K562 (cell line): ENCODE results near the gene PCBP3. TPM values are rescaled to one million over a fixed set of nuclear protein-coding genes. Genes with fewer than 3 reads are reported as not detected.

Experiments used
- BACH1 ChIP-seq: fragments of 200-800 bp; sonication (Bioruptor generic); IDR thresholded peaks from 2 replicates; pipeline ENCODE4 v1.6.1; 2016; ENCODE audit warnings: missing genetic modification characterization, missing compliant biosample characterization
- CBX5 ChIP-seq: IDR thresholded peaks from 2 replicates; pipeline ENCODE4 v1.6.1; 2014; ENCODE audit warnings: low read depth, borderline replicate concordance
- HDAC6 ChIP-seq: IDR thresholded peaks from 2 replicates; pipeline ENCODE4 v1.6.1; 2012; ENCODE audit warnings: low read depth, mild to moderate bottlenecking, control low read depth, inconsistent platforms, low read length, moderate library complexity
- KLF6 ChIP-seq: fragments of 250-450 bp; sonication (Bioruptor Pico); IDR thresholded peaks from 2 replicates; pipeline ENCODE4 v1.4.0; 2020; ENCODE audit warnings: mild to moderate bottlenecking, moderate library complexity, borderline replicate concordance
- POLR2AphosphoS2 ChIP-seq: IDR thresholded peaks from 2 replicates; pipeline ENCODE4 v1.6.1; 2012; ENCODE audit warnings: low read length, improper control_type of control experiment
- ZNF143 ChIP-seq: sonication (generic); formaldehyde crosslinking; IDR thresholded peaks from 2 replicates; pipeline ENCODE4 v1.9.0; 2022; ENCODE audit warnings: mild to moderate bottlenecking, missing genetic modification reagents
- polyA plus RNA-seq, 8 experiments: library from polyadenylated mRNA; depleted of rRNA in 4 of 8; stranded (reverse) in 5 of 8; unstranded in 3 of 8; fragments of >200 nt; fragmentation: Nextera tagmentation in 2 of 8; fragmentation: Illumina TruSeq in 1 of 8; extraction: Ambion mirVana in 2 of 8; extraction: Trizol in 1 of 8; gene quantifications; 2 replicates each; pipeline versions ENCODE4 v1.2.1 to v1.2.3, GENCODE V29; 2011 to 2014; ENCODE audit warnings: inconsistent platforms in 1 of 8, missing spikeins in 1 of 8
- total RNA-seq, 7 experiments: library from RNA; depleted of rRNA in 6 of 7; stranded (reverse); fragments of >200 nt in 6 of 7; fragmentation: Illumina TruSeq in 2 of 7; extraction: Trizol in 2 of 7; gene quantifications; 2 replicates each; pipeline versions ENCODE4 v1.2.1 to v1.2.3, GENCODE V29; 2011 to 2021; ENCODE audit warnings: low replicate concordance in 1 of 7
- TF ChIP-seq, protein P1 (sequence below): sonication (generic); formaldehyde crosslinking; IDR thresholded peaks from 2 replicates; pipeline ENCODE4 v1.8.0; 2023; ENCODE audit warnings: mild to moderate bottlenecking, missing genetic modification reagents
- TF ChIP-seq, protein P2 (sequence below), 2 experiments: fragments of 450-650 bp in 1 of 2; IDR thresholded peaks; 2 replicates each; pipeline ENCODE4 v1.6.1; 2011 to 2017; ENCODE audit warnings: low read depth in 2 of 2, antibody characterized with exemption in 1 of 2, borderline replicate concordance in 1 of 2, low read length in 1 of 2, mild to moderate bottlenecking in 1 of 2, mixed read lengths in 1 of 2; ENCODE audit not compliant: control insufficient read depth in 1 of 2

PCBP3 gene
- total and polyA plus RNA-seq, 9 of the 15 experiments (the other 6 are each of a cell fraction or from before 2014, with no cell fraction given), result 0.18 TPM; not detected in 8

DNA sequence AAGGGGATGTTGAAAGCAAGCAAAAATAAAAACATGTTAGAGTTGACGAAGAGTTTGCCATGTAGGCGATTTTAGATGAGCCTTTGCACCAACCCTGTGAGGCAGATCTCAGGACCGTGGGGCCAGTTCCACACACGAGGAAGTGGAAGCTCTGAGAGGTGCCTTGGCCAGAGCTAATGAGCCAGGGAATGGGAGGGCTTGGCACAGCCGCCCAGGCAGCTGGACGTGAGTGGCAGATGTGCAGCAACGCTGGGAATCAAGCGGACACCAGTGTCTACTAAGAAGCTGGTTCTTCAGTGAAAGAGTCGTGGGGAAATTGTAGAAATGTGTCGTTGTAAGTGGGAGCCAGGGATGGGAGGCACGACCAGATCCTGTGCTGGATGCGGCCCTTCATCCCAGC, 279.1 kb downstream of the PCBP3 start (continued):
- TF ChIP-seq, protein P1, sequence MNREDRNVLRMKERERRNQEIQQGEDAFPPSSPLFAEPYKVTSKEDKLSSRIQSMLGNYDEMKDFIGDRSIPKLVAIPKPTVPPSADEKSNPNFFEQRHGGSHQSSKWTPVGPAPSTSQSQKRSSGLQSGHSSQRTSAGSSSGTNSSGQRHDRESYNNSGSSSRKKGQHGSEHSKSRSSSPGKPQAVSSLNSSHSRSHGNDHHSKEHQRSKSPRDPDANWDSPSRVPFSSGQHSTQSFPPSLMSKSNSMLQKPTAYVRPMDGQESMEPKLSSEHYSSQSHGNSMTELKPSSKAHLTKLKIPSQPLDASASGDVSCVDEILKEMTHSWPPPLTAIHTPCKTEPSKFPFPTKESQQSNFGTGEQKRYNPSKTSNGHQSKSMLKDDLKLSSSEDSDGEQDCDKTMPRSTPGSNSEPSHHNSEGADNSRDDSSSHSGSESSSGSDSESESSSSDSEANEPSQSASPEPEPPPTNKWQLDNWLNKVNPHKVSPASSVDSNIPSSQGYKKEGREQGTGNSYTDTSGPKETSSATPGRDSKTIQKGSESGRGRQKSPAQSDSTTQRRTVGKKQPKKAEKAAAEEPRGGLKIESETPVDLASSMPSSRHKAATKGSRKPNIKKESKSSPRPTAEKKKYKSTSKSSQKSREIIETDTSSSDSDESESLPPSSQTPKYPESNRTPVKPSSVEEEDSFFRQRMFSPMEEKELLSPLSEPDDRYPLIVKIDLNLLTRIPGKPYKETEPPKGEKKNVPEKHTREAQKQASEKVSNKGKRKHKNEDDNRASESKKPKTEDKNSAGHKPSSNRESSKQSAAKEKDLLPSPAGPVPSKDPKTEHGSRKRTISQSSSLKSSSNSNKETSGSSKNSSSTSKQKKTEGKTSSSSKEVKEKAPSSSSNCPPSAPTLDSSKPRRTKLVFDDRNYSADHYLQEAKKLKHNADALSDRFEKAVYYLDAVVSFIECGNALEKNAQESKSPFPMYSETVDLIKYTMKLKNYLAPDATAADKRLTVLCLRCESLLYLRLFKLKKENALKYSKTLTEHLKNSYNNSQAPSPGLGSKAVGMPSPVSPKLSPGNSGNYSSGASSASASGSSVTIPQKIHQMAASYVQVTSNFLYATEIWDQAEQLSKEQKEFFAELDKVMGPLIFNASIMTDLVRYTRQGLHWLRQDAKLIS (CRISPR knock-in tag), result no peak
- TF ChIP-seq POLR2AphosphoS2 (no peak), ZNF143 (CRISPR knock-in tag) (no peak), KLF6 (CRISPR knock-in tag) (no peak), BACH1 (tag) (no peak), CBX5 (no peak), HDAC6 (no peak)
- TF ChIP-seq, protein P2, sequence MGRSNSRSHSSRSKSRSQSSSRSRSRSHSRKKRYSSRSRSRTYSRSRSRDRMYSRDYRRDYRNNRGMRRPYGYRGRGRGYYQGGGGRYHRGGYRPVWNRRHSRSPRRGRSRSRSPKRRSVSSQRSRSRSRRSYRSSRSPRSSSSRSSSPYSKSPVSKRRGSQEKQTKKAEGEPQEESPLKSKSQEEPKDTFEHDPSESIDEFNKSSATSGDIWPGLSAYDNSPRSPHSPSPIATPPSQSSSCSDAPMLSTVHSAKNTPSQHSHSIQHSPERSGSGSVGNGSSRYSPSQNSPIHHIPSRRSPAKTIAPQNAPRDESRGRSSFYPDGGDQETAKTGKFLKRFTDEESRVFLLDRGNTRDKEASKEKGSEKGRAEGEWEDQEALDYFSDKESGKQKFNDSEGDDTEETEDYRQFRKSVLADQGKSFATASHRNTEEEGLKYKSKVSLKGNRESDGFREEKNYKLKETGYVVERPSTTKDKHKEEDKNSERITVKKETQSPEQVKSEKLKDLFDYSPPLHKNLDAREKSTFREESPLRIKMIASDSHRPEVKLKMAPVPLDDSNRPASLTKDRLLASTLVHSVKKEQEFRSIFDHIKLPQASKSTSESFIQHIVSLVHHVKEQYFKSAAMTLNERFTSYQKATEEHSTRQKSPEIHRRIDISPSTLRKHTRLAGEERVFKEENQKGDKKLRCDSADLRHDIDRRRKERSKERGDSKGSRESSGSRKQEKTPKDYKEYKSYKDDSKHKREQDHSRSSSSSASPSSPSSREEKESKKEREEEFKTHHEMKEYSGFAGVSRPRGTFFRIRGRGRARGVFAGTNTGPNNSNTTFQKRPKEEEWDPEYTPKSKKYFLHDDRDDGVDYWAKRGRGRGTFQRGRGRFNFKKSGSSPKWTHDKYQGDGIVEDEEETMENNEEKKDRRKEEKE (IDR thresholded peaks at IDR 0.05; ENCODE audit: borderline replicate concordance in 1 of 2, control insufficient read depth in 1 of 2, low read depth in 2 of 2, low read length in 1 of 2), result no peak
